Mesenchymal stem cell (in vitro differentiated cells and primary cell): Measurements from ENCODE around the gene AP3S2. TPM values are rescaled to one million over a fixed set of nuclear protein-coding genes. Genes with fewer than 3 reads are reported as not detected.

Experiments used
- DNase-seq: peaks from one replicate; pipeline ENCODE4 v3.0.0-alpha.2; 2013
- H2AFZ ChIP-seq: one replicate; pipeline ENCODE4 v1.6.1; 2013; ENCODE audit warnings: low read depth, mild to moderate bottlenecking, control low read depth, inconsistent platforms, low read length, moderate library complexity
- H2AK5ac ChIP-seq: 2 replicates; pipeline ENCODE4 v1.6.1; 2013; ENCODE audit warnings: low read length, moderate library complexity, mild to moderate bottlenecking, inconsistent platforms; ENCODE audit not compliant: severe bottlenecking
- H2BK120ac ChIP-seq: one replicate; pipeline ENCODE4 v1.6.1; 2013; ENCODE audit warnings: low read depth, mild to moderate bottlenecking, inconsistent platforms, low read length, moderate library complexity
- H2BK12ac ChIP-seq, 2 experiments: one replicate each; pipeline ENCODE4 v1.6.1; 2013; ENCODE audit warnings: inconsistent platforms in 2 of 2, low read length in 2 of 2, mild to moderate bottlenecking in 2 of 2, moderate library complexity in 2 of 2, control low read depth in 1 of 2
- H2BK15ac ChIP-seq: one replicate; pipeline ENCODE4 v1.6.1; 2013; ENCODE audit warnings: mild to moderate bottlenecking, low read depth, inconsistent platforms; ENCODE audit not compliant: poor library complexity, severe bottlenecking
- H2BK5ac ChIP-seq: 2 replicates; pipeline ENCODE4 v1.6.1; 2013; ENCODE audit warnings: low read depth, mild to moderate bottlenecking, low read length, control low read depth, inconsistent platforms; ENCODE audit not compliant: poor library complexity, severe bottlenecking
- H3K14ac ChIP-seq, 2 experiments: one replicate each; pipeline ENCODE4 v1.6.1; 2013; ENCODE audit warnings: inconsistent platforms in 2 of 2, low read length in 2 of 2, control low read depth in 1 of 2, mild to moderate bottlenecking in 1 of 2, moderate library complexity in 1 of 2
- H3K18ac ChIP-seq, 2 experiments: one replicate each; pipeline ENCODE4 v1.6.1; 2013; ENCODE audit warnings: inconsistent platforms in 2 of 2, low read length in 2 of 2, control low read depth in 1 of 2, low read depth in 1 of 2, mild to moderate bottlenecking in 1 of 2
- H3K23ac ChIP-seq, 2 experiments: one replicate each; pipeline ENCODE4 v1.6.1; 2013; ENCODE audit warnings: inconsistent platforms in 2 of 2, low read length in 2 of 2, mild to moderate bottlenecking in 2 of 2, moderate library complexity in 2 of 2, control low read depth in 1 of 2
- H3K27ac ChIP-seq: 2 replicates; pipeline ENCODE4 v1.5.1; 2013; ENCODE audit warnings: mild to moderate bottlenecking, moderate library complexity, low read length, control low read depth, inconsistent platforms; ENCODE audit not compliant: poor library complexity, severe bottlenecking
- H3K27me3 ChIP-seq, 2 experiments: 2 replicates each; pipeline versions ENCODE4 v1.6.1 to v1.7.0; 2013; ENCODE audit warnings: low read length in 2 of 2, mild to moderate bottlenecking in 2 of 2, moderate library complexity in 2 of 2, control low read depth in 1 of 2, inconsistent platforms in 1 of 2; ENCODE audit not compliant: control insufficient read depth in 1 of 2, insufficient read depth in 1 of 2
- H3K36me3 ChIP-seq, 2 experiments: 2 replicates each; pipeline versions ENCODE4 v1.6.1 to v1.7.0; 2013; ENCODE audit warnings: low read length in 2 of 2, control low read depth in 1 of 2, inconsistent platforms in 1 of 2, low read depth in 1 of 2, mild to moderate bottlenecking in 1 of 2; ENCODE audit not compliant: insufficient read depth in 2 of 2, control insufficient read depth in 1 of 2
- H3K4ac ChIP-seq, 2 experiments: one replicate each; pipeline ENCODE4 v1.6.1; 2013; ENCODE audit warnings: inconsistent platforms in 2 of 2, low read length in 2 of 2, mild to moderate bottlenecking in 2 of 2, moderate library complexity in 2 of 2, control low read depth in 1 of 2, low read depth in 1 of 2
- H3K4me1 ChIP-seq: 2 replicates; pipeline ENCODE4 v1.6.1; 2013; ENCODE audit warnings: low read depth, low read length, control low read depth; ENCODE audit not compliant: control insufficient read depth, insufficient read depth
- H3K4me2 ChIP-seq: 2 replicates; pipeline ENCODE4 v1.6.1; 2013; ENCODE audit warnings: low read length, mild to moderate bottlenecking, inconsistent platforms; ENCODE audit not compliant: poor library complexity, severe bottlenecking
- H3K4me3 ChIP-seq, 2 experiments: 2 replicates each; pipeline versions ENCODE4 v1.5.1 to v1.7.0; 2013; ENCODE audit warnings: low read length in 2 of 2, mild to moderate bottlenecking in 2 of 2, control low read depth in 1 of 2, low read depth in 1 of 2; ENCODE audit not compliant: insufficient read depth in 1 of 2
- H3K79me1 ChIP-seq: replicated peaks from 2 replicates; pipeline ENCODE4 v1.6.1; 2013; ENCODE audit warnings: mild to moderate bottlenecking, control low read depth, low read length, inconsistent platforms; ENCODE audit not compliant: poor library complexity, severe bottlenecking
- H3K9ac ChIP-seq: 2 replicates; pipeline ENCODE4 v1.7.0; 2013; ENCODE audit warnings: mild to moderate bottlenecking, low read length, moderate library complexity
- H3K9me3 ChIP-seq: 2 replicates; pipeline ENCODE4 v1.7.0; 2013; ENCODE audit warnings: mild to moderate bottlenecking, low read length; ENCODE audit not compliant: control insufficient read depth
- H4K8ac ChIP-seq: one replicate; pipeline ENCODE4 v1.6.1; 2013; ENCODE audit warnings: inconsistent platforms, mild to moderate bottlenecking, low read length, moderate library complexity
- H4K91ac ChIP-seq: one replicate; pipeline ENCODE4 v1.6.1; 2013; ENCODE audit warnings: mild to moderate bottlenecking, low read length, inconsistent platforms
- WGBS: methylation state at CpG from one replicate; pipeline ENCODE4 v1.1.7; 2013; ENCODE audit warnings: mixed read lengths; 5-methylcytosine and 5-hydroxymethylcytosine counted together
- small RNA-seq: library from polyadenylated mRNA; stranded (forward); fragments of <200 nt; extraction: miRNeasy Mini kit (QIAGEN cat#:217004); gene quantifications from one replicate; pipeline ENCODE3, GENCODE V24; 2013; ENCODE audit warnings: low read depth

The AP3S2 gene

GRCh38 chr15:89781891-89782618, 111.7 kb downstream of the AP3S2 start:
- Histone ChIP-seq H2BK15ac (no peak overlapping the region), H3K27me3 (no peaks in the 10 kb centered on the region), H3K9me3 (no peaks in the 10 kb centered on the region), H2BK12ac (no peak overlapping the region), H3K23ac (no peak overlapping the region), H3K18ac (no peak overlapping the region), H2BK5ac (no peak overlapping the region), H4K91ac (no peak overlapping the region), H3K79me1 (no peaks in the 10 kb centered on the region), H2BK120ac (no peak overlapping the region), H3K36me3 (peaks cover 10 to 30% of the 10 kb centered on the region in 2 experiments), H3K14ac (no peak overlapping the region), H3K9ac (peak overlapping the region; percentile 4), H3K4me3 (peak overlapping the region in 1 of 2 experiments; percentile 31), H4K8ac (no peak overlapping the region), H2AK5ac (no peak overlapping the region), H3K4me1 (peaks cover 4% of the 10 kb centered on the region), H3K4me2 (no peak overlapping the region), H3K4ac (no peak overlapping the region), H3K27ac (no peak overlapping the region), H2AFZ (no peak overlapping the region)
- peak; percentile 58 for DNase-seq
- 70% methylated on average over 11 of the region's 15 CpGs for WGBS

GRCh38 chr15:89781055-89781454, 112.7 kb downstream of the AP3S2 start:
- Histone ChIP-seq H2AFZ (no peak overlapping the region), H3K4me1 (peaks cover 13% of the 10 kb centered on the region), H4K91ac (no peak overlapping the region), H3K14ac (no peak overlapping the region), H3K4me3 (no peak overlapping the region), H3K9me3 (no peaks in the 10 kb centered on the region), H3K79me1 (no peaks in the 10 kb centered on the region), H3K23ac (no peak overlapping the region), H2BK12ac (no peak overlapping the region), H4K8ac (no peak overlapping the region), H3K9ac (no peak overlapping the region), H2BK120ac (no peak overlapping the region), H3K4me2 (no peak overlapping the region), H3K27ac (no peak overlapping the region), H3K18ac (no peak overlapping the region), H3K36me3 (peaks cover 10 to 22% of the 10 kb centered on the region in 2 experiments), H2BK5ac (no peak overlapping the region), H2AK5ac (no peak overlapping the region), H3K27me3 (no peaks in the 10 kb centered on the region), H2BK15ac (no peak overlapping the region), H3K4ac (no peak overlapping the region)
- WGBS: 92% methylated on average over 5 of the region's 6 CpGs
- DNase-seq: no peak

GRCh38 chr15:89780601-89781000, 113.2 kb downstream of the AP3S2 start:
- no peak overlapping the region for H3K4ac ChIP-seq
- no peak overlapping the region for H2BK15ac ChIP-seq
- no peak overlapping the region for H2BK12ac ChIP-seq
- no peaks in the 10 kb centered on the region for H3K9me3 ChIP-seq
- no peak overlapping the region for H4K91ac ChIP-seq
- H2AFZ ChIP-seq: no peak overlapping the region
- WGBS: 89% methylated on average over 6 of the region's 6 CpGs
- H4K8ac ChIP-seq: no peak overlapping the region
- H3K4me1 ChIP-seq: peaks cover 16% of the 10 kb centered on the region
- no peak overlapping the region for H3K4me3 ChIP-seq
- H3K4me2 ChIP-seq: no peak overlapping the region
- no peak overlapping the region for H2BK120ac ChIP-seq
- no peaks in the 10 kb centered on the region for H3K27me3 ChIP-seq
- no peak overlapping the region for H2BK5ac ChIP-seq
- H3K18ac ChIP-seq: no peak overlapping the region
- peak overlapping the region in 1 of 2 experiments; percentile 34 for H3K23ac ChIP-seq
- no peak overlapping the region for H3K27ac ChIP-seq
- H2AK5ac ChIP-seq: no peak overlapping the region
- no peaks in the 10 kb centered on the region for H3K79me1 ChIP-seq
- no peak overlapping the region for H3K14ac ChIP-seq
- no peak for DNase-seq
- no peak overlapping the region for H3K9ac ChIP-seq
- H3K36me3 ChIP-seq: peaks cover 10 to 17% of the 10 kb centered on the region in 2 experiments

Small RNAs within 50 kb of the gene (small RNA-seq; reads per million reads assigned to genes)
- gene MIR5009: 1.7 reads per million
- 7.5 reads per million, percentile 71 among the genes with 10 or more reads in this experiment for gene MIR5094
- gene RNU6-1111P: not detected
- gene RNU7-111P: not detected
